Uterus (tissue), 2 donors: ENCODE measurements around the gene SLC25A12.

ENCODE experiments used
- POLR2A ChIP-seq, 2 donors: fragments of 450-650 bp; IDR thresholded peaks; one replicate each; pipeline ENCODE4 v1.6.1; 2016; ENCODE audit warnings: antibody characterized with exemption in 2 of 2, mild to moderate bottlenecking in 1 of 2, moderate library complexity in 1 of 2
- TF ChIP-seq, protein P1 (sequence below), 4 experiments: fragments of 200-600 bp in 2 of 4; fragments of 450-650 bp in 2 of 4; sonication (generic) in 2 of 4; IDR thresholded peaks; one replicate each; pipeline ENCODE4 v1.5.1; 2016 to 2019; ENCODE audit warnings: antibody characterized with exemption in 4 of 4, mild to moderate bottlenecking in 2 of 4, moderate library complexity in 1 of 4

- TF ChIP-seq POLR2A (IDR thresholded peaks at IDR 0.05), result no peak
- TF ChIP-seq, protein P1, sequence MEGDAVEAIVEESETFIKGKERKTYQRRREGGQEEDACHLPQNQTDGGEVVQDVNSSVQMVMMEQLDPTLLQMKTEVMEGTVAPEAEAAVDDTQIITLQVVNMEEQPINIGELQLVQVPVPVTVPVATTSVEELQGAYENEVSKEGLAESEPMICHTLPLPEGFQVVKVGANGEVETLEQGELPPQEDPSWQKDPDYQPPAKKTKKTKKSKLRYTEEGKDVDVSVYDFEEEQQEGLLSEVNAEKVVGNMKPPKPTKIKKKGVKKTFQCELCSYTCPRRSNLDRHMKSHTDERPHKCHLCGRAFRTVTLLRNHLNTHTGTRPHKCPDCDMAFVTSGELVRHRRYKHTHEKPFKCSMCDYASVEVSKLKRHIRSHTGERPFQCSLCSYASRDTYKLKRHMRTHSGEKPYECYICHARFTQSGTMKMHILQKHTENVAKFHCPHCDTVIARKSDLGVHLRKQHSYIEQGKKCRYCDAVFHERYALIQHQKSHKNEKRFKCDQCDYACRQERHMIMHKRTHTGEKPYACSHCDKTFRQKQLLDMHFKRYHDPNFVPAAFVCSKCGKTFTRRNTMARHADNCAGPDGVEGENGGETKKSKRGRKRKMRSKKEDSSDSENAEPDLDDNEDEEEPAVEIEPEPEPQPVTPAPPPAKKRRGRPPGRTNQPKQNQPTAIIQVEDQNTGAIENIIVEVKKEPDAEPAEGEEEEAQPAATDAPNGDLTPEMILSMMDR (IDR thresholded peaks at IDR 0.05), result no peak
Measured at GRCh38 chr2:171883275-171883893, 10.7 kb downstream of the SLC25A12 start.
